Heart left ventricle (tissue), 13 donors: ENCODE measurements around the gene MTMR2.

Experiments used
- POLR2A ChIP-seq, 2 donors: fragments of 450-650 bp; IDR thresholded peaks; one replicate each; pipeline ENCODE4 v1.6.1; 2017; ENCODE audit warnings: antibody characterized with exemption in 2 of 2, mild to moderate bottlenecking in 2 of 2, moderate library complexity in 2 of 2
- TF ChIP-seq, protein P1 (sequence below), 12 donors: fragments of 200-600 bp; sonication (generic) in 4 of 12; IDR thresholded peaks; one replicate each; pipeline versions ENCODE4 v1.5.0 to v1.8.0; 2018 to 2022; ENCODE audit warnings: antibody characterized with exemption in 12 of 12, mild to moderate bottlenecking in 5 of 12
- donor health status: ischemic (EF 13 %, LVEDD 7.1; RV severe dilation, severe dysfunction).
- donor health status: DM: no; HTN: yes; CAD: no.
- donor health status: DM: no; HTN: no; CAD: no.
- donor health status: ischemic (EF 25% LVEDD 6.9; RV normal size, moderate dysfunction).
- donor health status: ischemic (EF 25% LVEDD 5.7; RV mildly dilated, moderate dysfunction).
- donor health status: ischemic (EF 35%, LVEDD 5.7; RV mildly dilated, moderate dysfunction).
- donor health status: nonischemic (EF 11% LVEDD 7.7; RV severe dilation, severe dysfunction).
- donor health status: DM: yes; HTN: yes; CAD: no.
- donor health status: PGD.
- donor health status: ischemic (EF 29% LVEDD 5.4; RV normal size, mild dysfunction).
- donor health status: nonischemic (EF 23%, LVEDD 6.1; RV moderate dilation, normal function).

DNA sequence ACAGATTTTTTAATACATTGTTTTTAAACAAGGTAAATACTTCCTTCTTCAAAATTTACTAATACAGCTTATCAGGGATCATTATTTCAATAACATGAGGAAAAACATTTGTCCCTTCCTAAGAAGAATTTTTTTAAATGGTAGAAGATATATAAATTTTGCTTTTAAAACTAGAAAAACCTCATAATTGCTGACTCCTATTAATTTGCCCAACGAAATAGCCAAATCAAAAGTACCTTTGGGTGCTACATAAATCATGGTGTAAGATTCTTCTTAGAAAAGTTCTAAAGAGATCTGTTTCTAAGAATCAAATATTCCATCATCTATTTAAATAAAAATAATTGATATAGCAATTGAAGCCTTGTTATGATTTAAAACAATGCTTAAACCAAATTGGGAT lies 78.7 kb downstream of the MTMR2 start:
- TF ChIP-seq, protein P1, sequence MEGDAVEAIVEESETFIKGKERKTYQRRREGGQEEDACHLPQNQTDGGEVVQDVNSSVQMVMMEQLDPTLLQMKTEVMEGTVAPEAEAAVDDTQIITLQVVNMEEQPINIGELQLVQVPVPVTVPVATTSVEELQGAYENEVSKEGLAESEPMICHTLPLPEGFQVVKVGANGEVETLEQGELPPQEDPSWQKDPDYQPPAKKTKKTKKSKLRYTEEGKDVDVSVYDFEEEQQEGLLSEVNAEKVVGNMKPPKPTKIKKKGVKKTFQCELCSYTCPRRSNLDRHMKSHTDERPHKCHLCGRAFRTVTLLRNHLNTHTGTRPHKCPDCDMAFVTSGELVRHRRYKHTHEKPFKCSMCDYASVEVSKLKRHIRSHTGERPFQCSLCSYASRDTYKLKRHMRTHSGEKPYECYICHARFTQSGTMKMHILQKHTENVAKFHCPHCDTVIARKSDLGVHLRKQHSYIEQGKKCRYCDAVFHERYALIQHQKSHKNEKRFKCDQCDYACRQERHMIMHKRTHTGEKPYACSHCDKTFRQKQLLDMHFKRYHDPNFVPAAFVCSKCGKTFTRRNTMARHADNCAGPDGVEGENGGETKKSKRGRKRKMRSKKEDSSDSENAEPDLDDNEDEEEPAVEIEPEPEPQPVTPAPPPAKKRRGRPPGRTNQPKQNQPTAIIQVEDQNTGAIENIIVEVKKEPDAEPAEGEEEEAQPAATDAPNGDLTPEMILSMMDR (IDR thresholded peaks at IDR 0.05) = no peak
- no peak for TF ChIP-seq POLR2A (IDR thresholded peaks at IDR 0.05)
